Esophagus (tissue), 2 donors: Measurements from ENCODE around the gene LRP1B. TPM values are rescaled to one million over a fixed set of nuclear protein-coding genes. Genes with fewer than 3 reads are reported as not detected.

ENCODE experiments used
- H3K27ac ChIP-seq, 2 donors: one replicate each; pipeline ENCODE4 v1.5.1; 2013; ENCODE audit warnings: low read depth in 2 of 2, mild to moderate bottlenecking in 2 of 2, inconsistent platforms in 1 of 2, low read length in 1 of 2, moderate library complexity in 1 of 2
- H3K27me3 ChIP-seq, 2 donors: one replicate each; pipeline ENCODE4 v1.6.1; 2013; ENCODE audit warnings: low read length in 2 of 2, control low read depth in 1 of 2, mild to moderate bottlenecking in 1 of 2; ENCODE audit not compliant: insufficient read depth in 2 of 2, control insufficient read depth in 1 of 2
- H3K36me3 ChIP-seq, 2 donors: one replicate each; pipeline ENCODE4 v1.6.1; 2013; ENCODE audit warnings: low read length in 1 of 2; ENCODE audit not compliant: control insufficient read depth in 2 of 2, insufficient read depth in 2 of 2
- H3K4me1 ChIP-seq, 2 donors: one replicate each; pipeline ENCODE4 v1.6.1; 2013; ENCODE audit warnings: low read length in 1 of 2; ENCODE audit not compliant: control insufficient read depth in 2 of 2, insufficient read depth in 2 of 2
- H3K4me3 ChIP-seq, 2 donors: one replicate each; pipeline ENCODE4 v1.5.1; 2013; ENCODE audit warnings: low read length in 2 of 2, mild to moderate bottlenecking in 2 of 2, low read depth in 1 of 2, moderate library complexity in 1 of 2
- H3K9me3 ChIP-seq, 2 donors: one replicate each; pipeline ENCODE4 v1.6.1; 2013; ENCODE audit warnings: mild to moderate bottlenecking in 2 of 2, low read depth in 1 of 2, low read length in 1 of 2, moderate library complexity in 1 of 2; ENCODE audit not compliant: control insufficient read depth in 2 of 2, insufficient read depth in 1 of 2
- WGBS, 2 donors: extraction: QIAGEN DNeasy Blood & Tissue Kit; methylation state at CpG; one replicate each; pipeline ENCODE4 v1.1.7; 2013; 5-methylcytosine and 5-hydroxymethylcytosine counted together
- polyA plus RNA-seq, 2 donors: library from polyadenylated mRNA; stranded (reverse); fragments of 200-250 nt; gene quantifications; one replicate each; pipeline ENCODE4 v1.2.3, GENCODE V29; 2013
- donor health status: healthy with polysubstance abuse.
- donor health status: Bipolar disorder and iron deficiency.

LRP1B gene
- polyA plus RNA-seq, 2 donors, result 0.02 to 0.10 TPM

GRCh38 chr2:141994066-141994465 is 136.8 kb downstream of the LRP1B start:
- 55 to 66% methylated on average over 4 of the region's 4 CpGs for WGBS, 2 donors
- H3K27me3 ChIP-seq, result no peaks in the 10 kb centered on the region
- H3K27ac ChIP-seq, result no peak overlapping the region
- no peaks in the 10 kb centered on the region for H3K36me3 ChIP-seq
- no peak overlapping the region for H3K4me3 ChIP-seq
- H3K4me1 ChIP-seq, result no peaks in the 10 kb centered on the region
- H3K9me3 ChIP-seq, result no peaks in the 10 kb centered on the region

GRCh38 chr2:141992695-141993094 is 138.1 kb downstream of the LRP1B start:
- 87% methylated on average over 1 of the region's 1 CpG for WGBS, 2 donors

DNA sequence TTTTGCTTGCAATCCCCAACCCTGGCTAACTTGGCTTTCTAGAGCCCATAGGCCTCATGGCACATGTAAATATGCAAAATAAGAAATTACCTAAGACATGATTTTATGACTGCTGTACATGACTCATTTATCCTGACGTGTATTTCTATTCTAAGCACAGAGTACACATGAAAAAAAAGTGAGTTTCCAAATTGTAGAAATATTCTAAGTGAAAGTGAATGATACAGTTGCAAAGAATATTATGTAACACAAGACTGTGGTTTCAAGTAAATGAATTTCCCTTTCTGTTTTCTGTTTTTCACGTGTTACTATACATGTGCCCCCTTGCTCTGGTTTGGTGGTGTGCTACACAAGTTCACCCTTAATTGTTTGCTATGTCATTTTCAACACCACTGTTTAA is 162.4 kb downstream of the LRP1B start:
- 36 to 38% methylated on average over 2 of the region's 2 CpGs for WGBS, 2 donors
- Histone ChIP-seq H3K36me3 (no peaks in the 10 kb centered on the region), H3K4me3 (no peak overlapping the region), H3K27ac (no peak overlapping the region), H3K4me1 (no peaks in the 10 kb centered on the region), H3K27me3 (no peaks in the 10 kb centered on the region), H3K9me3 (no peaks in the 10 kb centered on the region)

More at GRCh38 chr2:141992695-141993094, 138.1 kb downstream of the LRP1B start:
- H3K9me3 ChIP-seq, result no peaks in the 10 kb centered on the region
- H3K4me3 ChIP-seq, result no peak overlapping the region
- no peaks in the 10 kb centered on the region for H3K36me3 ChIP-seq
- no peaks in the 10 kb centered on the region for H3K4me1 ChIP-seq
- no peaks in the 10 kb centered on the region for H3K27me3 ChIP-seq
- H3K27ac ChIP-seq, result no peak overlapping the region

DNA sequence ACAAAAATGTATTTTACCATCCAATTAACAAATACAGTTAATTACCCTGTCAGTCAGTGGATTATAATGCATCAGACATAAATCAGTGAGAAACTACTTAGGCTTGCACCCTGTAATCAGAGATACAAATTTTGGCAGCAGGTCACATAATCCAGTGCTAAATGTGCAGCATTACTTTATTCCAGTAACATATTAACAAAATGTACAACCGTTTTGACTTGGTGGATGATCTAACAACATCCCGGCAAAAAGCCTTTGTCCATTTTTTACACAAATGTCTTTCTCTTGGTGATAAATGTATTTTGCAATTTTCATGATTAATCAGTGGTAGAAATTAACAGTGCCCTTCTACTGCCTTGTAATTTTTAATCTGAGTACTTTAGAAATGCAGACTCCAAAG is 162.8 kb downstream of the LRP1B start:
- Histone ChIP-seq H3K4me3 (no peak overlapping the region), H3K4me1 (no peaks in the 10 kb centered on the region), H3K9me3 (no peaks in the 10 kb centered on the region), H3K27me3 (no peaks in the 10 kb centered on the region), H3K27ac (no peak overlapping the region), H3K36me3 (no peaks in the 10 kb centered on the region)
- 53 to 57% methylated on average over 2 of the region's 2 CpGs for WGBS, 2 donors

- Histone ChIP-seq H3K4me1 (no peaks in the 10 kb centered on the region), H3K36me3 (no peaks in the 10 kb centered on the region), H3K27ac (no peak overlapping the region), H3K9me3 (no peaks in the 10 kb centered on the region), H3K27me3 (no peaks in the 10 kb centered on the region), H3K4me3 (no peak overlapping the region)
- WGBS, 2 donors, result 47 to 57% methylated on average over 1 of the region's 1 CpG
Observed at GRCh38 chr2:141967503-141967902, 163.3 kb downstream of the LRP1B start.

DNA sequence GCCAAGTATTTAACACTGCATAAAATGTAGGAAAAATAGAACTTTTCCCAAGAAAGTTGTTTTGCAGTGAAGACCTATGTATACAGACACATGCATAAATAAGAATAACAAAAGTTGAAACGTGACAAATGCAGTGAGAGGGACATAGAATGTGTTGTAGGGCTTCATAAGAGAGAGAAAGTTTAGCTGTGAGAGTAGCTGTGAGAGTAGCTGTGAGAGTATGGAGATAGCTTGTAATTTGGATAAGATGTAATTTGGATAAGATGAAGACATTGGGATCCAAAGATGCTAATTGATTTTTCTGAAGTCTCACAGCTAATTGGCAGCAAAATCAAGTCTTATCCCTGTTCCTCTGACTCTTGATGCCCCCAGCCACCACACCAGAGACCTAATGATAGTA is 170.9 kb downstream of the LRP1B start:
- Histone ChIP-seq H3K27me3 (peaks cover 0 to 4% of the 10 kb centered on the region in 2 donors), H3K9me3 (no peaks in the 10 kb centered on the region), H3K36me3 (no peaks in the 10 kb centered on the region), H3K27ac (no peak overlapping the region), H3K4me3 (no peak overlapping the region), H3K4me1 (no peaks in the 10 kb centered on the region)
- WGBS, 2 donors, result 18 to 47% methylated on average over 1 of the region's 1 CpG

GRCh38 chr2:141959016-141959415 is 171.8 kb downstream of the LRP1B start:
- no peaks in the 10 kb centered on the region for H3K36me3 ChIP-seq
- H3K27me3 ChIP-seq, result peaks cover 0 to 4% of the 10 kb centered on the region in 2 donors
- no peak overlapping the region for H3K4me3 ChIP-seq
- H3K4me1 ChIP-seq, result no peaks in the 10 kb centered on the region
- H3K27ac ChIP-seq, result no peak overlapping the region
- H3K9me3 ChIP-seq, result no peaks in the 10 kb centered on the region

- Histone ChIP-seq H3K9me3 (no peaks in the 10 kb centered on the region), H3K36me3 (no peaks in the 10 kb centered on the region), H3K4me1 (no peaks in the 10 kb centered on the region), H3K27me3 (peaks cover 0 to 4% of the 10 kb centered on the region in 2 donors), H3K4me3 (no peak overlapping the region), H3K27ac (no peak overlapping the region)
- WGBS, 2 donors, result 47 to 57% methylated on average over 1 of the region's 1 CpG
Observed at GRCh38 chr2:141957827-141958450, 172.9 kb downstream of the LRP1B start.

GRCh38 chr2:141957321-141957720 is 173.5 kb downstream of the LRP1B start:
- no peak overlapping the region for H3K4me3 ChIP-seq
- 25 to 37% methylated on average over 5 of the region's 5 CpGs for WGBS, 2 donors
- peaks cover 0 to 4% of the 10 kb centered on the region in 2 donors for H3K27me3 ChIP-seq
- no peaks in the 10 kb centered on the region for H3K9me3 ChIP-seq
- H3K27ac ChIP-seq, result no peak overlapping the region
- H3K4me1 ChIP-seq, result no peaks in the 10 kb centered on the region
- no peaks in the 10 kb centered on the region for H3K36me3 ChIP-seq

DNA sequence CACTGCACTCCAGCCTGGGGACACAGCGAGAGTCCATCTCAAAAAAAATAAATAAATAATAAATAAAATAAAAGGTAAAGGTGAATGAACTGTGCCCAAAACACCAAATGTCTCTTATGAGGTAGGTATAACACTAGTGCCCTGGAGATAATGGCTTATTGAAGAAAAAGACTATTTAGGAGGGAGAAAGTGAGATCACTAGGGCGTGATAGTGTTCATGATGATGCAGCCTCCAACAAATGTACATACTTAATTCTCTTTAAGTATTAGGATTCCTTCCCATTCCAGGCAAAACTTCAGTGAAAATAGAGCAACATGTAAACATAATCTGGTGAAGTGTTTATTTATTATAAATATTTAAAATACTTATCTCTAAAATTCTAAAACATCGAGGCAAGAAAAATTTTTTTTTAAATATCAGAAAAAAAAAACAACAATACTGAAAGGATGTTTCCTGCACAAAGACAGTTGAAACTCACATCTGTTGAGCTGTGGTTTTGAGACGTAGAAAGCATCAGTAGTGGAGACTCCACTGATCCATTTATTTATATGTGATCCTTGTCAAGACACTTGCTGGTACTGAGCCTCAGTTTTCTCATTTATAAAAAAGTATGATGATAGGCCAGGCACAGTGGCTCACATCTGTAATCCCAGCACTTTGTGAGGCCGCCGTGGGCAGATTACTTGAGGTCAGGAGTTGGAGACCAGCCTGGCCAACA is 183.3 kb downstream of the LRP1B start:
- no peak overlapping the region for H3K4me3 ChIP-seq
- no peaks in the 10 kb centered on the region for H3K27me3 ChIP-seq
- H3K9me3 ChIP-seq, result no peaks in the 10 kb centered on the region
- no peaks in the 10 kb centered on the region for H3K4me1 ChIP-seq
- H3K27ac ChIP-seq, result no peak overlapping the region
- H3K36me3 ChIP-seq, result no peaks in the 10 kb centered on the region
- 76 to 82% methylated on average over 6 of the region's 6 CpGs for WGBS, 2 donors
